ENCODE results near the gene DUSP5.

DUSP5 gene

DNA sequence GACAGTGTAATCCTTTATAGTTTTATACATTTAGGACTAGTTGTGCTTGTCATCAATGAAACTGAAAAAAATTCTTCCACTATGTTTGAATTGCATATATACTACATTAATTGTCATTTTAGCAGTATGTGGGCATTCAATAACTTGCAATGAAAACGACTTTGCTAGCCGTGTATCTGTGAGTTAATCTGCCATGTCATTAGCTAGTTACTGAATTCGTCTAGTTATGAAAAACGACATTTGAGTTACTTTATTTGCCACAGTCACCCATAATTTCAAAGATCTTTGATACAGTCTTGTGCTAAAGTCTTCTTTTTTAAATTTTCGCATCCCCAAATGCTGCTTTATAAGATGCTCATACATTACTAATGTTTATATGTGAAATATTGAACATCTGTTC, 51.5 kb downstream of the DUSP5 start:
- DNase-seq: no peak

DNA sequence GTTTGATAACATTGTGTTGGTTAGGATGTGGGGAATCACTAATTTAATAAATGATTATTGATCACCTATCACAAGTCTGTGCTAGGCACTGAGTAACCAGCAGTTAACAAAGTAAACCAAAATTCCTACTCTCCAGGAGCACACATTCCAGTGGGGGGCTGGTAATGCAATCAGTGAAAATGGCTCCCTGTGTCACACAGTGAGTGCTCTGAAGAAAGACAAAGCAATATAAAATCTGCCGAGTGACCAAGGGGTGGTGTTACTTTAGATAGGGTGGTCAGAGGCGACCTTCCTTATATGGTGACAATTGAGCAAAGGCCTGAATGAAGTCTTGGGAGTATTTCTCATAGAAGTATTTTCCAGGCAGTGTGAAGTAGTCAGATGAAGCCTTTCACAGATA, 56.2 kb downstream of the DUSP5 start:
- no peak for DNase-seq

DNA sequence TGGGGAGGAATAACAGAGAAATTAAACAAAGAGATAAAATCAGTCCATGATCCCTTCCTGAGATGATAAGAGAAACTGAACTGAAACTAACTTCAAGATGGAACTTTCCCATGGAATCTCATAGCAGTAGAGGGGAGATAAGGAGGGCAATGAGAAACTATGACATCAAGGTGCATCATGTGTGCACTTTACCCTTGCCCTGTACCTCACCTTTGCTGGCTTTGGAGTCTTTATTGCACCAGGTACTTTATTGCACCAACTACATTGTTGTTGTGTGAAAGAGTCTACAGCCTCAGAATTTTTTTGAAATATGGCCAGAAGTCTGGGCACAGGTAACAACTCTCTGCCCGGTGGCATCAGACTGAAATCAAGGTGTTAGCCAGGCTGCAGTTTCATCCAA, 58.6 kb downstream of the DUSP5 start:
- DNase-seq: no peak

DNA sequence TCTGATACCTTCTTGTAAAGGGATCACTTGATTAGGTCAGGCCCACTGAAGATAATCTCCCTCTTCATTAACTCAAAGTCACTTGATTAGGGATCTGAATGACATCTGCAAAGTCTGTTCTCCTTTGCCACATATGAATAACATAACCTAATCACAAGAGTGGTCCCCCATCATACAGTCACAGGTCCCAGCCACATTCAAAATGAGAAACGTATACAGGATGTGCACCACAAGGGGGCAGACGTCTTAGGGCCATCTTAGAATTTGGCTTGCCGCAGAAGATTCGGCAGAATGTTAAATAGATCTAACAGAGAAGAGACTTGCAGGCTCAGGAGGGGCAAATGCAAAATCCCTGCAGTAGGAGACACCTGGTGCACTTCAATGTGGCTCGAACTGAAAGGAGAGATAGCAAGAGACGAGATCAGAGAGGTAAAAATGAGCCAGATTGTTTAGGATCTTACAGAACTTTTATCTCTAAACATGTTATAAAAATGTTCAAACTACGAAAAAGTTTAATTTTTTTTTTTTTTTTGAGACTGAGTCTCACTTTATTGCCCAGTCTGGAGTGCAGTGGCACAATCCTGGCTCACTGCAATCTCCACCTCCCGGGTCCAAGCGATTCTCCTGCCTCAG, 59.4 kb downstream of the DUSP5 start:
- DNase-seq: peak in 1 of 2 experiments; percentile 20

DNA sequence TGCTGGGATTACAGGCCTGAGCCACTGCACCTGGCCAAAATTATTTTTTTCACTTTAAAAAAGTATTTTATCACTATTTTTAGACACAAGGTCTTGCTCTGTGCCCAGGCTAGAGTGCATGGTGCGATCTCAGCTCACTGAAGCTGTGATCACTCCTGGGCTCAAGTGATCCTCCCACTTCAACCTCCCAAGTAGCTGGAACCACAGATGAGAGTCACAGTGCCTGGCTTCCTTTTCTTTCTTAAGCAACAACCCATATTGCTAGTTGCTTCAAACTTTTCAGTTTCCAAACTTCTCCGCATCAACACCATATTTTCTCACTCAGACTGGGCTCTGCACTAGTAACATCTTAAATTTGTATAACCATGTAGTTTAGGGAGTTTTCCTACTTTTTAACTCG, 60.3 kb downstream of the DUSP5 start:
- no peak for DNase-seq

DNA sequence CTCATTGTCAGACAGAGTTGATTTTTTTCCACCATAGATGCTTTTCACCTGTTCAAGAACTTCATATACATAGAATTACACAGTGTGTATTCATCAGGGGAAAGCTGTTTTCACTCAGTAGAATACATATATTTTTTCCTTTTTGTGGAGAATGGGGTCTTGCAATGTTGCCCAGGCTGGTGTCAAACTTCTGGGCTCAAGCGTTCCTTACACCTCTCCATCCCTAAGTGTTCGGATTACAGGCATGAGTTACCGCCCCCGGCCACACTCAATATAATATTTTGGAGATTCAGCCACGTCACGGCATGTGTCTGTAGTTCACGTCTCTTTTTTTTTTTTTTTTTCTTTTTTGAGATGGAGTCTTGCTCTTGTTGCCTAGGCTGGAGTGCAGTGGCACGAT, 62.3 kb downstream of the DUSP5 start:
- DNase-seq: no peak
